Activated naive CD8-positive, alpha-beta T cell (primary cell): ENCODE data around the gene SCN3B.

ENCODE experiments used
- H3K27ac Mint-ChIP-seq: one replicate; pipeline ENCODE4 v1.8.0; 2021; ENCODE audit warnings: mixed read lengths
- H3K27me3 Mint-ChIP-seq: one replicate; pipeline ENCODE4 v1.8.0; 2021; ENCODE audit warnings: mixed read lengths
- H3K36me3 Mint-ChIP-seq: one replicate; pipeline ENCODE4 v1.8.0; 2021; ENCODE audit warnings: mixed read lengths
- H3K4me1 Mint-ChIP-seq: one replicate; pipeline ENCODE4 v1.8.0; 2021; ENCODE audit warnings: low read depth, mixed read lengths
- H3K4me3 Mint-ChIP-seq: one replicate; pipeline ENCODE4 v1.8.0; 2021; ENCODE audit warnings: mild to moderate bottlenecking, mixed read lengths
- H3K9me3 Mint-ChIP-seq: one replicate; pipeline ENCODE4 v1.8.0; 2021; ENCODE audit warnings: low read depth, mixed read lengths

Gene SCN3B

DNA sequence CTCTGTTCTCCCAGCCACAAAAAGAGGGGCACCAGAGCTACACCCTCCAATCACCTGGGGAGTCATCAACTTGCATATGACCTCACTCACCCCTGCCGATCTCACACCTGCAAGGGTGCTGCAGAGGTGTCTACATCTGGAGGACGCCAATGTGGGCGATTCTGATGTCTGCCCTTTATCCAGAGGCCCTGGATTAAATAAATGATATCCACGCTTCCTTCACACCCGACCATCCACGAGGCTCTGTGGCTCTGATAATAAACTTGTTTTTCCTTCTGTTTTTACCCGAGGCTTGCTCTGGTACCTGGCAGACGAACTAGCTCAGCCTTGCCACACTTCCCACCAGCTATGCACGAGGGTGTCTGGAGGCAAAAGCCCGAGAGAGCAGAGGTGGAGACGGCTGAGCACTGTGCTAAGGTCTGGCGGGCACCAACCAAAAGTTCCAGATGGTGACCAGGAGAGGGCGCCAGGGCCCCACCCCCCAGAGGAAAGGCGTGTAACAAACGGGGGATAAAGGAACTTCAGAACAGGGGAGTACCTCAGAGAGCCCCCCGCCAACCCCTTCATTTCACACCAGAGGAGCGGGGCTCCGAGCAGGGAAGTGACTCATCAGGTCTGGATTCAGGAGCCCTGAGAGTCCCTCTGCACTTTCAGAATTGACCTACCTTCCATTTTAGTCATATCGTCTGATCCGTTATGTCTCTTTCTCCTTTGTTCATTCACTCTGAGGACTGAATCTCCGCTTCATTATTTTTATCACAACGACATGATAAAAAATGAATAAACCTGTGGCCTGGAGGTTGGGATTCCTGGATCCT, 13.5 kb downstream of the SCN3B start:
- H3K27me3 Mint-ChIP-seq = peaks cover 12% of the 10 kb centered on the region
- H3K4me3 Mint-ChIP-seq = no peak overlapping the region
- H3K36me3 Mint-ChIP-seq = no peaks in the 10 kb centered on the region
- H3K4me1 Mint-ChIP-seq = peaks cover 2% of the 10 kb centered on the region
- no peak overlapping the region for H3K27ac Mint-ChIP-seq
- no peaks in the 10 kb centered on the region for H3K9me3 Mint-ChIP-seq

DNA sequence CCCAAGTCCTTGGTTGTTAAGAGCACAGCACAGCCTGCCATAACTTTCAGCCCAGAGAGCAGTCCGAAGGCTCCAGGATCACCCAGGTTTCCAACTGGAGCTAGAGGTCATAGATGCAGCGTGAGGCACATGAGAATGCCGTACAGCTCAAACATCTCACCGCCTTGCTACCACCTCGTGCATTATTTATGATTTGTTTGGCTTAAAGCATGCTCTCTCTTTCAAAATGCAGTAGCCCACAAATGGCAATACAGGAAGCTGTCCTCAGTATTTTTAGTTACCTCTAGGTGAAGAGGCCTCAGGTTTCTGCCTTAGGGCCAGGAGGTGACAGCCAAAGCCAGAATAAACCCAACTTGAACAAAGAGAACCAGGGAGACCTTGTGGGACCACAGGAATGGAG, 14.4 kb downstream of the SCN3B start:
- Mint-ChIP-seq H3K36me3 (no peaks in the 10 kb centered on the region), H3K27me3 (peaks cover 15% of the 10 kb centered on the region), H3K27ac (no peak overlapping the region), H3K9me3 (no peaks in the 10 kb centered on the region), H3K4me3 (no peak overlapping the region), H3K4me1 (peaks cover 2% of the 10 kb centered on the region)

DNA sequence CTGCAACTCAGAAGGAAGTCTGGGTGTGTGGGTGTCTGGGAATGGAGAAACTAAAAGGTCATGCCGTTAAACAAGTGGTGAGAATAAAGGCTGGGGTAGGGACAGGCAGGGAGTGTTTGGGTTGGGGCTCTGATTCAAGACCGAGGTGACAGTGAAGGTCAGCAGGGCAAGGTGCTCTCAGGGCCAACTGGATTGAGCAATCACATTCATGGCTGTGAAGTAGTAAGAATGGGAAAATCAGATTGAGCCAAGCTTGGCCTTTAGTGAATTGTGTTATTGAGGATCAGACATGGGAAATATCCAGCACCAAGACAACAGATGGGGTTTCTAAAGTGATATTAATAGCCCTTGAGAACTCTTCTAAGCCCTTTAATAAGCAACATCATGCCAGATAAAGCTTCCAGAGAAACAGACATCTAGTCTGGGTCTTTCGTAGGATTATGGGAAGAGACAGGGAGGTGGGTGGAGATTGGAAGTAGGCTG, 24.3 kb downstream of the SCN3B start:
- H3K27me3 Mint-ChIP-seq = peaks cover 18% of the 10 kb centered on the region
- no peaks in the 10 kb centered on the region for H3K4me1 Mint-ChIP-seq
- no peak overlapping the region for H3K27ac Mint-ChIP-seq
- no peaks in the 10 kb centered on the region for H3K36me3 Mint-ChIP-seq
- no peak overlapping the region for H3K4me3 Mint-ChIP-seq
- H3K9me3 Mint-ChIP-seq = no peaks in the 10 kb centered on the region

DNA sequence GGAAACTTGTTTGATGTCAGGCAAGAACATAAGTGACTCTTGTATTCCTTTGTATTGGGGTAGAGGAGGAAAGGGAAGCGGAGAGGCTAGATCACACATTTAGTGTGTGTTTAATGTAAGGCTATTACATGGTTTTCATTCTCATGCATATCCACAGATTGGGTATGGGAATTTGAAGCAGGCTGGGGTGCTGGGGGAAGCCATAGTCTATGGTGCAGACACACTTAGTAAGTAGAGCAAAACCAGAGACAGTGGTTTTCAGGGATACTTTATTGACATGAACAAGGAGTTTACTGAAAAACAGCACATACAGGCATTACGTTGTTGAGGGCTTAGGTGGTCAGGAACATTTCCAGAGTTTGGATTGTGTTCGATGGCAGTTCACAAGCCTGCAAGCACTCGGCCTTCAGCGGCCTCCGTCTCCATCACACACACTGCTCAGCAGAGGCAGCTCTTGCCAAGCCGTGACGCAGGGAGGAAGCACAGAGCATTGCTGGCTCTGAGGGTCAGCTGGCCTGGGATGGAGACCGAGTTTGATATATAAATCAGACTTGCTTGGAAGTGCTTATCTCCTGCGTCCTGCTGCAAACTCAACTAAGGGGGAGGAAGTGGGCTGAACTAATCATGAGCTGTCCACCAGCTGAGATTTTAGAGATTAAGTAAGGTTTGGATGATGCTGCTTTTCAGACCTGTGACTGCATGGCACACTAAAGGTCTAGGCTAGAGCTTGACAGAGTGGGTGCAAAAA, 25.3 kb downstream of the SCN3B start:
- no peaks in the 10 kb centered on the region for H3K36me3 Mint-ChIP-seq

DNA sequence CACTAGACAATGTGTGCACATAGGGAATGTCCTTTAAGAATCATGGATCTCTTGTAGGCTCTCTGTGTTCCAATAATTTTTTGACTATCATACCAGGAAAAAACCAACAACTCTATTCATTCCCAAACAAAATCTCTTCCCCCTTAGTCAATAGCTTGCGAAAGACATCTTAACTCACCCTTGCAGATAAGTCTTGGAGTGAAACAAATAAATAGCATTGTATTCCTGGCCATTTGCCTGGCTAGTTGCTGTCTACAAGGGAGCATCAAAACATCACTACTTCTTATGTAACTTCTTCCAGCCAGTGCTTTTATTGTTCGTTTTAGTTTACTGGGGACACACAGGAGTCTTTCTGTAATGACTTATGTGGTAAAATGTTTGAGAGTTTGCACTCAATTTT, 29.4 kb downstream of the SCN3B start:
- peaks cover 2% of the 10 kb centered on the region for H3K27me3 Mint-ChIP-seq
- no peaks in the 10 kb centered on the region for H3K9me3 Mint-ChIP-seq
- no peak overlapping the region for H3K4me3 Mint-ChIP-seq
- no peaks in the 10 kb centered on the region for H3K36me3 Mint-ChIP-seq
- H3K4me1 Mint-ChIP-seq = no peaks in the 10 kb centered on the region
- H3K27ac Mint-ChIP-seq = no peak overlapping the region

More for the DNA sequence above, 25.3 kb downstream of the SCN3B start:
- Mint-ChIP-seq H3K4me1 (no peaks in the 10 kb centered on the region), H3K4me3 (no peak overlapping the region), H3K27ac (no peak overlapping the region), H3K9me3 (no peaks in the 10 kb centered on the region), H3K27me3 (peaks cover 13% of the 10 kb centered on the region)

DNA sequence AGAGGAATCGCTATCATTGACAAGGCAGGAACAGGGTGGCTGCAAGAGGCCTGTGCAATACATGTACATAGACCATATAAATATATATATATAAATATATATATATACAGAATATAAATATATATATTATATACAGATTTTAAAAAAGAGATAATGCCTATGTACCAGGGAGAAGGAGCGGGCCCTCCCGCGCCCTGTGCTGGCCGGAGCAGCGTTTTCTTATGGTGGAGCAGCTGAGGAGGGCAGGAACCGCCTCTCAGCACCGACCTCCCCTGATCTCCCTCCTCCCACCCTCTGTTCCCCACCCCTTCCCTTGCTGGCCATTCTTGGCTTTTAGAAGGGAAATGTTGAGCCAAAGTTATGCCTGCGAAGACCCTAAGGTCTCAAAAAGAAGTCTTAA, 31.8 kb downstream of the SCN3B start:
- Mint-ChIP-seq H3K4me3 (no peak overlapping the region), H3K36me3 (no peaks in the 10 kb centered on the region), H3K27ac (no peak overlapping the region), H3K27me3 (no peaks in the 10 kb centered on the region), H3K4me1 (no peaks in the 10 kb centered on the region), H3K9me3 (no peaks in the 10 kb centered on the region)

DNA sequence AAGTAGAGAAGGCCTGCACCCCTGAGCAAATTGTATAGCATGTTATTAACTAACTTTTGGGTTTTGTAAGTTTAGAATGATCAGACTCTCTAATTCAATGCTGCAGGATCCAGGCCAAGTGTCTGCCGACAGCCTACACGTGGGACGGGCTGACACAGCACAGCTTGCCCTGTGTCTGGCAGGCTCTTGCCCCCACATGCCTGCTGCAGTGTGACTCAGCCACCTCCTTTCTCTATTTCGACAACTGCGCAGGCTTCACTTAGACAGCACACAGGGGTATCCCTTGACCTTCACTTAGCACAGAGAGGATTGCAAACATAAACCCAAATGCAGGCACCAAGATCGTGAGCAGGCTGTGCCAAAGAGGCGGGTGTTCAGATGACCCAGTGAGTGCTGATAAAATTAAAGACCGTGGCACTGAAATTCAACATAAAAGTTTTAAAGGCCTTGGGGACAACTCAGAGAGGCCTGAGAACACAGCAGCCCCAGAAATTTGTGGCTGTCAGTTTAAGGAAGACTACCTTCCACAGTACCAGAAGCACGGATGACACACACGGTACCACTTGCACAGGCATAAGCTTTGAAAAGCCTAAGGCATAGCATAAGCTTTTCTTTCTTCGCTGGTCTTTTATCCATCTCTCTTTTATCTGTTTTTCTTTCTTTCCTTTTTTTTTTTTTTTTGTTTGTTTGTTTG, 37.8 kb downstream of the SCN3B start:
- no peak overlapping the region for H3K4me3 Mint-ChIP-seq
- H3K9me3 Mint-ChIP-seq = no peaks in the 10 kb centered on the region
- H3K36me3 Mint-ChIP-seq = peaks cover 2% of the 10 kb centered on the region
- H3K4me1 Mint-ChIP-seq = no peaks in the 10 kb centered on the region
- no peaks in the 10 kb centered on the region for H3K27me3 Mint-ChIP-seq
- no peak overlapping the region for H3K27ac Mint-ChIP-seq

DNA sequence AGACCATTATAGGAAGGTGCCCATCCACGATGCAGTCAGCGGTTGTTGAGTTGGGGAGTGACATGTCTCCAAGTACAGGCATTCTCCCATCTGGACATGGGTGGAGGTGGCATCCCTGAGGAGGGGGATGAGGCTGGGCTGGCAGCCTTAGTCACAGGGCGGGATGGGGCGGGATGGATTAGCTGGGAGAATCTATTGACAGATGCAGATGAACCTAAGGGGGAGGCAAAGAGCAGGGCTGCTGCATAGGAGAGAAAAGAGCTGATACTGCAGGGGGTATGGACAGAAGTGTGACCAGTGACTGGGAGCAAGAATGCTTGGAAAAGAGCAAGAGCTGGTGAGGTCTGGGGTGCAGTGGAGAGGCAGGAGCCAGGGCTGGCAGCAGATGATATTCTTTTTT, 42.7 kb downstream of the SCN3B start:
- no peak overlapping the region for H3K27ac Mint-ChIP-seq
- H3K36me3 Mint-ChIP-seq = peaks cover 4% of the 10 kb centered on the region
- no peaks in the 10 kb centered on the region for H3K4me1 Mint-ChIP-seq
- no peak overlapping the region for H3K4me3 Mint-ChIP-seq
- H3K9me3 Mint-ChIP-seq = no peaks in the 10 kb centered on the region
- no peaks in the 10 kb centered on the region for H3K27me3 Mint-ChIP-seq

DNA sequence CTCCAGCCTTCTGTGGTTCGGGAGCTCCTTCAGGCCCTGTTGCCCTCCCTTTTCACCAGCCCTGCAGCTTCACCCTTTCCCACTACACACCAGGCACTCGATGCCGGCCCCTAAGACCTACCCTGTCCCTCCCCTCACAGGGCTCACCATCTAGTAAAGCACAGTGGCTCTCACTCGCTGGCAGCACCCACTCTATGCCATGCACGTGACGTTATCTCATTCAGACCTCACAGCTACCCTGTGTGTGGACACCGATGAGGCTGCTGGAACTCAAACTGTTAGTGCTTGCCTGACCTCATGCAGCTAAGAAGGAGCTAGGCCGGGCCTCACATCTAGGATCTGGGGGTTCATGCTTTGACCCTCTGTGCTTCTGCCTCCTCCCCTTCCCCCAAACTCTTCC, 45.5 kb downstream of the SCN3B start:
- Mint-ChIP-seq H3K27ac (no peak overlapping the region), H3K4me1 (no peaks in the 10 kb centered on the region), H3K36me3 (peaks cover 2% of the 10 kb centered on the region), H3K9me3 (no peaks in the 10 kb centered on the region), H3K4me3 (no peak overlapping the region), H3K27me3 (no peaks in the 10 kb centered on the region)

DNA sequence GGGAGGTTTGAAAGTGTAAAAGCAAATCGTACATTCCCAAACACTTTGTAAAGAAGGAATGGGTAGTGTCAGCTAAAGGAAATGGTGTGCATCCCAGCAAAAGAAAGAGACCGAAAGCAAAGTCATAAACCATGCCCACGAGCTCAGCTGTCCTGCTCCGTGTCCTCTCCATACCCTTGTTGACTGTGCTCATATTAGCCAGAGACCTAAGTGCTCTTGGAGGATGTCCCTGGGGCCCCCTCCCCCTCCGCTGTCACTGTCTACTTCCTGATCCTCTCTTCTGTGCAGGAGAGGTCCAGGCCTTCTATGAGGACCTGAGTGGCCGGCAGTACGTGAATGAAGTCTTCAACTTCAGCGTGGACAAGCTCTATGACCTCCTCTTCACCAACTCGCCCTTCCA, 46.1 kb downstream of the SCN3B start:
- no peak overlapping the region for H3K4me3 Mint-ChIP-seq
- peaks cover 2% of the 10 kb centered on the region for H3K36me3 Mint-ChIP-seq
- no peaks in the 10 kb centered on the region for H3K4me1 Mint-ChIP-seq
- no peaks in the 10 kb centered on the region for H3K27me3 Mint-ChIP-seq
- no peaks in the 10 kb centered on the region for H3K9me3 Mint-ChIP-seq
- H3K27ac Mint-ChIP-seq = no peak overlapping the region

DNA sequence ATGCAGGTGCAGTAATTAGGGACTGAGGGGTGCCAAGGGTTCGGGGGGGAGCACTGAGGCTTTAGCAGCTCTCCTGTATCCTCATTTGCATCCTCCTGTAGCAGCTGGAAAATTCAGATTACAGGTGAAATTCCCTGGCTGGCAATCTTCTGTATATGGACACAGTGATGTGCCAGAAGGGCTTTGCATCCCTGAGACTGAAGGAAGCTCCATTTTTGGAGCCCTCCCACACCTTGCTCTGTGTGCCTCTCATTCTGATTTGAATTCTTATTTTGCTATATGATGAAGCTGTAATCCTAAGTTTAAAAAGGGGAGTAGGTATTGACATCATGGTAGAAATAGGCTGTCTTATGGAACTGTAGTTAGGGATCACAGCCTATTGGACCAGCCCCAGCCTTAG, 46.6 kb downstream of the SCN3B start:
- no peaks in the 10 kb centered on the region for H3K27me3 Mint-ChIP-seq
- H3K9me3 Mint-ChIP-seq = no peaks in the 10 kb centered on the region
- peaks cover 2% of the 10 kb centered on the region for H3K36me3 Mint-ChIP-seq

DNA sequence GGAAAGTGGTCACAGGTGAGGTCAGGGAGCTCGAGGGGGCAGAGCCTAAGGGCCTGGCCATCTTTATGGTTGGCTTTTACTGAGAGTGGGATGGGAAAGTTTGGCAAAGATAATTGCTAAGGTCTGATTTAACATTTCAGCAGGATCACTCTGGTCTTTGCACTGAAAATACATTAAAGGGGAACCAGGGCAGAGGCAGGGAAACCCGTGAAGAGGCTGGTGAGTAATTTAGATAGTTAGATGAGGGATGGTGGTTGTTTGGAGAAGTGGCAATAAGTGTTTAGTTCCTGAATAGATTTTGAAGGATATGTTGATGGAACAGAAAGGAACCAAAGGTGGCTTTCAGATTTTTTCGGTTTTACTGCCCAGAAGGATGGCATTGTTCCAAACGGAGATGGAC, 50.8 kb downstream of the SCN3B start:
- no peak overlapping the region for H3K4me3 Mint-ChIP-seq
- H3K36me3 Mint-ChIP-seq = peaks cover 2% of the 10 kb centered on the region
- H3K4me1 Mint-ChIP-seq = no peaks in the 10 kb centered on the region
- H3K9me3 Mint-ChIP-seq = no peaks in the 10 kb centered on the region
- no peaks in the 10 kb centered on the region for H3K27me3 Mint-ChIP-seq
- no peak overlapping the region for H3K27ac Mint-ChIP-seq

More for the DNA sequence above, 46.6 kb downstream of the SCN3B start:
- no peak overlapping the region for H3K27ac Mint-ChIP-seq
- H3K4me1 Mint-ChIP-seq = no peaks in the 10 kb centered on the region
- no peak overlapping the region for H3K4me3 Mint-ChIP-seq

DNA sequence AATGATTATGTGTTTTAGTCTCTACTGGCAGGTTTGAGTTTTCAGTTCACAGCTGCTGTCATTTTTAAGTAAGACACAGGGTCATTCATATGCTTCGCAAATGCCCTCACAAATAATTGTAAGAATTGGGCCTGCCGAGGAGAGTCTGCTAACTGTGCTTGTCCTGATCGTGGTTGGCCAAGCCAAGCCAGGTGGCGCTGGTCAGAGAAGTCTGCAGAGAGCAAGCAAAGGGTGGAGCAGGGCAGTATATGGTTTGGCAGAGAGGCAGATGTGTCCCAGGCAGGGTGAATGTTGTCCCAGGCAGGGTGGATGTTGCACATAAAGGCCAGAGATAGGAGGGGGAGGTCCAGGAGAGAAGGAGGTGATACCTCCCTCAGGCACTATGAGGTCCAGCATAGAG, 52.7 kb downstream of the SCN3B start:
- Mint-ChIP-seq H3K9me3 (no peaks in the 10 kb centered on the region), H3K4me3 (no peak overlapping the region), H3K27me3 (no peaks in the 10 kb centered on the region), H3K4me1 (no peaks in the 10 kb centered on the region), H3K36me3 (peaks cover 2% of the 10 kb centered on the region), H3K27ac (no peak overlapping the region)

DNA sequence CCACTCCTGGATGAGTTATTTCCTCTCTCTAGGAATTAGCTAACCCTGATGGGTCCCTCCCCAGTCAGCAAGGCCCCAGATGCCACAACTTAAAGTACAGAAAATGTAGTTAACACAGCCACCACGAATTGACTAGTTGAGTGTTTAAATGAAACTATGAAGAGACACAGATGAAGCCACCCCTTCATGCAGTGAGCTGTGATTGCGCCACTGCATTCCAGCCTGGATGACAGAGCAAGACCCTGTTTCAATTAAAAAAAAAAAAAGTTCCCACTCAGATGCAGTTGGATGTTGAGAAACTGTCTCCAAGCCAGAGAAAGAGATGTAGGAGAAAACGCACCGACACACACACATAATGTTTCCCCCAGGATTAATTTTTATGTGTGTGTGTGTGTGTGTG, 53.3 kb downstream of the SCN3B start:
- no peaks in the 10 kb centered on the region for H3K9me3 Mint-ChIP-seq
- no peak overlapping the region for H3K4me3 Mint-ChIP-seq
- no peaks in the 10 kb centered on the region for H3K27me3 Mint-ChIP-seq
- H3K36me3 Mint-ChIP-seq = peaks cover 2% of the 10 kb centered on the region
- no peak overlapping the region for H3K27ac Mint-ChIP-seq
- H3K4me1 Mint-ChIP-seq = no peaks in the 10 kb centered on the region

DNA sequence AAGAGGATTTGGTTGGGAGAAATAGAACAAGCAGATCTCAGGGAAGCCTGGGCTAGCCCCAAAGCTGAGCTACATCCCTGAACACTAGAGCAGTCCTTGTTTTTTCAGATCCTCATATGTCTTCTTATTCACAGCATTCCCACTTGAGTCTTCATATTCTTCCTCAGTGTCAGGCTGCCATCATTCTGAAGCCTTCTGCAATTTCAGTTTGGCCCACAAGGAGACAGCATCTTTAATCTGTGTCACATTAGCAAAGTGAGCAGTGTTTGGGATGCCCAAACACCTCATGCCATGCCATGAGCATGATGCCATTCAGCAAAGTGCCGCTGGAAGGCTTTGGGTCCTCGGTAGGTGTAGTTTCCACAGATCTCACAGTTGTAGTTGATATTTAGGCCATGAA, 56.6 kb downstream of the SCN3B start:
- Mint-ChIP-seq H3K27ac (no peak overlapping the region), H3K36me3 (peaks cover 2% of the 10 kb centered on the region), H3K27me3 (no peaks in the 10 kb centered on the region), H3K4me3 (no peak overlapping the region), H3K9me3 (no peaks in the 10 kb centered on the region), H3K4me1 (no peaks in the 10 kb centered on the region)
